GM21367 (cell line): Measurements from ENCODE around the gene POLR3H.
"Not testable (repeated sequence)": the region's sequence is repeated elsewhere in the genome, so short reads cannot be mapped to it uniquely, and the experiment has no call there.

ENCODE experiments used
- ATAC-seq: cut with Tn5 transposase; IDR thresholded peaks from one replicate; pipeline ENCODE4 v1.9.1; 2021; ENCODE audit not compliant: unreplicated experiment

The POLR3H gene, protein sequence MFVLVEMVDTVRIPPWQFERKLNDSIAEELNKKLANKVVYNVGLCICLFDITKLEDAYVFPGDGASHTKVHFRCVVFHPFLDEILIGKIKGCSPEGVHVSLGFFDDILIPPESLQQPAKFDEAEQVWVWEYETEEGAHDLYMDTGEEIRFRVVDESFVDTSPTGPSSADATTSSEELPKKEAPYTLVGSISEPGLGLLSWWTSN

DNA sequence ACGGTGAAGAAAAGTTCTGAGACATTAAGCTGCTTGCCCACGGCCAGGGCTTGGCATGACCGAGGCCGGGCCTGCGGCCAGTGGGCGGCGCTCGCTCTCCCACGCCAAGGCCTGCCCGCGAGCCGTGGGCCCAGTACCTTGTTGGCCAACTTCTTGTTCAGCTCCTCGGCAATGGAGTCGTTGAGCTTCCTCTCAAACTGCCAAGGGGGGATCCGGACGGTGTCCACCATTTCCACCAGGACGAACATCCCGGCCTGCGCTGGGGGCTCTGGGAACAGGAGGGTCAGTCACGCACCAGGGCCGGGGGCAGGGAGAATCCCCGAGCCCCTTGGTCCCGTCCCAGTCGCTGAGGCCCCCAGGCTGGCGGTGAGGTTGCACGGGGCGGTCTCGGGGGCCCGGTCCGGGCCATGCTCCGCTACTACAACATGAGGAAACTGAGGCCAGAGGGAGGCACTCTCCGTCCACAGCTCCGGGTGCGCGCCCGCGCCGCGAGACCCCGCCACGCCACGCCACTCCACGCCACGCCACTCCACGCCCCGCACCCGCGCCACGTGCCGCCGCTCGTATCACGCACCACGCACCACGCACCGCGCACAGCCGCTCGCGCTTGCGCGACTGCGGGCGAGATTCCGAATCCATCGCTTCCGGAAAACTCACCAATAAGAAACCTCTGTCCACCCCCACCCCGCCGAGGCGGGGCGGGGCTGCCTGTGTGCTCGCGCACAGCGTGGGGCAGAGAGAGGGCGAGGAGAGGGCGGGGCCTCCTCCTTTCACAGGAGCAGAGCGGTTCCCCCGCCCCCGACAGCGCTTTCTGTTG is at the start of gene POLR3H:
Gene POLR3H, minus strand, starts transcription at position 617 of the 817 bp plus-strand sequence. Its CDS starts 369 bp downstream, at position 248.
- ATAC-seq = peak; percentile 81

- not testable (repeated sequence) for ATAC-seq
These were observed 49.2 kb upstream of the POLR3H start for GRCh38 chr22:41593336-41593960.

DNA sequence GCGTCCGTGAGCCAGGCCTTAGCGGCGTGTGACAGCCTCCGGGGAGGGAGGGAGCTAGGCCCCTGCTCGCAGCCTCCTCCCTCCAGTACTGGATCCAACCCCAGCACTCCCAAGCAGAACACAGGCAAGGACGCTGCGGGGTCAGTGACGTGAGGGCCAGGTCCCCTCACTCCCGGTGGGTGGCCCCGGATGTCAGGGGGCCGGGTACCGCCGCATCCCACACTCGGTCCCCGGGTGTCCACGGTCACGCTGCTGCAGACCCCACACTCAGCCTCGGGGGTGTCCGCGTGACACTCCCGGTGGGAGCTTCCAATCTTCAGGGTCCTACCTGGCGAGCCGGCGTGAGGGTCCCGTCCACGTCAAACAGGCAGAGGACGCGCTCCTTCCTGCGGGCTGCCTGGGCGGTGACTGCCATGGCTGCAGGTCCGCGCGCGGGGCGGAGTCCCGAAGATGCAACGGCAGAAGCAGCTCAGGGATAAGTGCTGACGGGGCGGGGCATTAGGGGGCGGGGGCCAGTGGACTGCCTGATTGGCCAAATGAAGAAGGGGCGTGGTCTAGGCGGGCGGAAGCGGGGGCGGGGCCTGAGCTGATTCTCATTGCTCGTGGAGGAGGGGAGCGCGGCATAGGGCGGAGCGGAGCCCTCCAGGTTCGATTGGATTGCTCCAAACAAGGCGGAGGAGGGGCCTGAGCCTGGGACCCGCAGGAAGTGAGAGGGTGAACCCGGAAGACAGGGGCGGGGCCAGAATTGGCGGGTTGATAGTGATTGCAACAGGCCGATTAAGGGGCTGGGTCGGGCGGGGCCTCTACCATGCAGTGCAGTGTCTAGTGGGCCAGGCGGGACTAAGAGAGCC is 45.3 kb upstream of the POLR3H start, which contains the start of gene PMM1:
Gene PMM1, minus strand, starts transcription at position 450 of the 851 bp plus-strand sequence. Its CDS starts 35 bp downstream, at position 415.
- peak; percentile 88 for ATAC-seq

- no peak for ATAC-seq
These were observed 43.1 kb upstream of the POLR3H start for GRCh38 chr22:41587347-41587723.

DNA sequence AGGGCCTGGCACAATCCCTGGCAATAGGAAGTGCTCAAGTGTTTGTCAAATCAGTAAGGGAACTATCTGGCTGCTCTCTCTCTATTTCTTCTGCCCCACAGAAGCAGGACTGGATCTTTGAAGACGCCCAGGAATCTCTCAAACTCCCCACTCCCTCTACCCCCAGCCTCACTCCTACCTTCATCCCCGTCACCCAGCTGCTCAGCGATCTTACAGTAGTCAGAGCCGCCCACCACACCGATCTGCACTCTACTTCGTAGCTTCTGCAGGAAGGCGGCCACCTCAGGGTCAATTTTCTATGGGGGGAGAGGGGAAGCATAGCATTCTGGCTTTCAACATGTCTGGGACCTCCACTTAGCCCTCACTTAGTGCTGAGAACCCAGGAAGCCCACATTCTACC is 41.6 kb upstream of the POLR3H start:
- no peak for ATAC-seq

GRCh38 chr22:41584881-41585280 is 40.6 kb upstream of the POLR3H start:
- no peak for ATAC-seq

DNA sequence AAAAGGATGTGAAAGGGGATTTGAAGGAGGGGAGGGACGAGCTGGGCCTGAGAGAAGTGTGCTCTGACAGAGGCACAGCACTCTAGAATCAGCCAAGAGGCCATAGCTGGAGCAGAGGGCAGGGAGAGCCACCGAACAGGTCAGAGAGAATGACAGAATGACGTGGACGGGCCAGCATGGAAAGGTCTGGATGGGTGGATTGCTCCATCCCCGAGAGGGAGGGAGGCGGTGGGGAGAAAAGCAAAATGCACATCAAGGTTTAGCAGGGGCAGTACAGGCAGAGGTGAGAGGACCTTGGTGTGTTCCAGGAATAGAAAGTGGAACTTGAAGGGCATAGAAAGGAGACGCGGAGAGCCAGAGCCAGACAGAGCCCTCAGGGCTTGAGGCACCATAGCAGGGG is 38.4 kb upstream of the POLR3H start:
- ATAC-seq = no peak

GRCh38 chr22:41579997-41580355 is 35.7 kb upstream of the POLR3H start:
- ATAC-seq = no peak

- ATAC-seq = no peak
These were observed 35.2 kb upstream of the POLR3H start for GRCh38 chr22:41579297-41579996.

DNA sequence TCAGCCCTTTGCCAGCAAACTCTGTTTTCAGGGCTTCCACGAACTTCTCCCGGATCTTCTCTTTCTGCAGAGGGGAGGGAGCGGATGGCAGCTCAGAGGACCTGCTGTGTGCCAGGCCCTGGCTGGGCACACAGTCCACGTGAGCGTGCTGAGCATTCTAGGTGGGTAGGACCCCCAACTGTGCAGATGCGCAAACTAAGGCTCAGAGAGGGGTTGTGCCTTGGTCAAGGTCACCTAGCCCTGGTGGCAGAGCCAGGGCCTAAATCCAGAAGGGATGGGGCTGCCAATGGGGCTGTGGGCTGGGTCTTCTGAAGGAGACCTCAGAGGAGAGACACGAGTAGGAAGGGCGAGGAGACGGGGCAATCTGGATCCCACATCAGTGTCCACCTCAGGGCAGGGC is 34.5 kb upstream of the POLR3H start:
- ATAC-seq = no peak

- ATAC-seq = no peak
These were observed 33.8 kb upstream of the POLR3H start for GRCh38 chr22:41578114-41578513.

DNA sequence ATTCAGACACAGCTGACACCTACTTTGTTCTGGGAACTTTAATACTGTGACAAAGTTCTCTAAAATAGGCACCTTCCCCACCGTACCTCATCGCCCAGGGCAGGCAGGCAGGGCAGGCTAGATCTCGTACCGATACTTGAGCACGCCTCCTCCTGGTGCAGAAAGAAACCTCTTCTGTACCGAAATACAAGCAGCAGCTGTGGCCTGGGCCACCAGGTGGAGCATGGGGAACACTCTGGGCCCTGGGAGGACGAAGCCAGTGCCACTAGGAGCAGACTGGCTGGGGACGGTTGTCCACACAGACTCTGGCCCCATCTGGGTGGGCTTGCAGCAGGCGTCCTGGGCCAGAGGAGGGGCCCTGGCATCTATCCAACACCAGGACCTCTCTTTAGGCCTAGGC is 32.6 kb upstream of the POLR3H start:
- ATAC-seq = no peak

- no peak for ATAC-seq
These were observed 31.3 kb upstream of the POLR3H start for GRCh38 chr22:41575533-41575932.

DNA sequence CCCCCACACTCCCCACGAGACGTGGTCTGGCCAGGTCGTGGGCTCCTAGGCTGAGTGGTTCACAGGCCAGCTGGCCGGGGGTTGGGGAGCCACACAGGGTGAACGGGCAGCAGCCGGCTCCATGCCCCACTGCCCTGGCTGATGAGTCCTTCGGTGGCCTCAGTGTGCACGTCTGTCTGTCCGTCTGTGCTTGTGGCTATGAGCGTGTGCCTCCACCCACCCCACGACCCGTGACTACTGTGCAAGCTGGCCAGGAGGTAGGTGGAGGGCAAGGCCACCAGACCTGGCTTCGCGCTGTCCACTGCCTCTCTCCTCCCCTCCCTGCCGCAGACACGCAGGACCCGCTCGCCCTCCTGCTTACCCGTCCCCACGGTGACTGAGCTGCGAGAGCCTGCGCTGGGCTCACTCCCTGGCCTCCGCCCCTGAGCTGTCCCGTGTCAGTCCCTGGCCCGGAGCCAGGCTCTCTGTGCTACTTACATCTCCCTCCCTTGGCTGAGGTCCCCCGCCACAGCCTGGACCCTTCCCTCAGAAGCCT is 30.6 kb upstream of the POLR3H start:
- ATAC-seq = no peak

GRCh38 chr22:41573677-41574076 is 29.4 kb upstream of the POLR3H start:
- ATAC-seq = no peak

DNA sequence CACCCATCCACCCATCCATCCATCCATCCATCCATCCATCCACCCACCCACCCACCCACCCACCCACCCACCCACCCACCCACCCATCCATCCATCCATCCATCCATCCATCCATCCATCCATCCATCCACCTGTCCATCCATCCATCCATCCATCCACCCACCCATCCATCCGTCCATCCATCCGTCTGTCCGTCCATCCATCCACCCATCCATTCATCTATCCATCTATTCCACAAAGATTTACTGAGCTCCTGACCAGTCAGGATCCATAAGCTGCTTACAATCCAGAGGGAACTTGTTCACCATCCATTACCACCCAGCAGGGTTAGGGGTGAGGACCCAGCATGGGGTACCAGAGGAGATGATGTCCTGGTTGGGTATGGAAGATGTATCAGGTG is 28.0 kb upstream of the POLR3H start:
- not testable (repeated sequence) for ATAC-seq

GRCh38 chr22:41571786-41572185 is 27.5 kb upstream of the POLR3H start:
- ATAC-seq = no peak

GRCh38 chr22:41570221-41570620 is 26.0 kb upstream of the POLR3H start:
- no peak for ATAC-seq

GRCh38 chr22:41568811-41569210 is 24.5 kb upstream of the POLR3H start:
- no peak for ATAC-seq

- ATAC-seq = no peak
These were observed 23.2 kb upstream of the POLR3H start for GRCh38 chr22:41567512-41567768.
